Activated CD4-positive, alpha-beta T cell treated with anti-CD3 and anti-CD28 coated beads for 36 hours (primary cell): ENCODE results near the gene KRT82. TPM values are rescaled to one million over a fixed set of nuclear protein-coding genes. Genes with fewer than 3 reads are reported as not detected.
"Not testable (repeated sequence)": the region's sequence is repeated elsewhere in the genome, so short reads cannot be mapped to it uniquely, and the experiment has no call there.

Experiments used
- ATAC-seq: fragments of 200-7000 bp; cut with Tn5 transposase; one replicate; pipeline ENCODE4 v1.10.0; 2021; ENCODE audit warnings: mild to moderate bottlenecking, moderate library complexity
- CTCF ChIA-PET: fragments of 350-600 bp; sonication (Branson Sonifier 250); formaldehyde crosslinking; loops from one replicate; lab custom pipeline; 2021; ENCODE audit warnings: antibody characterized with exemption; lab: Charles Lee
- POLR2A ChIA-PET: fragments of 350-600 bp; sonication (Branson Sonifier 250); formaldehyde crosslinking; loops from one replicate; lab custom pipeline; 2021; ENCODE audit warnings: antibody characterized with exemption, inconsistent platforms; lab: Charles Lee
- DNase-seq: peaks from one replicate; pipeline ENCODE4 v3.0.0-alpha.2; 2020
- H3K27ac Mint-ChIP-seq: one replicate; pipeline ENCODE4 v1.8.0; 2021; ENCODE audit warnings: mixed read lengths
- H3K27me3 Mint-ChIP-seq: one replicate; pipeline ENCODE4 v1.8.0; 2021; ENCODE audit warnings: mixed read lengths
- H3K36me3 Mint-ChIP-seq: one replicate; pipeline ENCODE4 v1.8.0; 2021; ENCODE audit warnings: low read depth, mixed read lengths
- H3K4me1 Mint-ChIP-seq: one replicate; pipeline ENCODE4 v1.8.0; 2021; ENCODE audit warnings: mixed read lengths
- H3K4me3 Mint-ChIP-seq: one replicate; pipeline ENCODE4 v1.8.0; 2021; ENCODE audit warnings: mild to moderate bottlenecking, moderate library complexity, mixed read lengths
- H3K9me3 Mint-ChIP-seq: one replicate; pipeline ENCODE4 v1.8.0; 2021; ENCODE audit warnings: low read depth, mixed read lengths
- intact Hi-C, 2 experiments: fragments of 100-400 bp; cut with DNase I in 1 of 2; cut with micrococcal nuclease in 1 of 2; formaldehyde crosslinking; loops; one replicate each; pipeline versions ENCODE4 v1.14.2 to v1.15.1; 2022 to 2024; cut with DNase I, micrococcal nuclease
- total RNA-seq, 2 experiments: library from RNA; stranded (reverse); gene quantifications; one replicate each; pipeline ENCODE4 v1.2.3, GENCODE V29; 2021

Gene KRT82
- total RNA-seq, 2 experiments from 2014 or later: not detected

DNA sequence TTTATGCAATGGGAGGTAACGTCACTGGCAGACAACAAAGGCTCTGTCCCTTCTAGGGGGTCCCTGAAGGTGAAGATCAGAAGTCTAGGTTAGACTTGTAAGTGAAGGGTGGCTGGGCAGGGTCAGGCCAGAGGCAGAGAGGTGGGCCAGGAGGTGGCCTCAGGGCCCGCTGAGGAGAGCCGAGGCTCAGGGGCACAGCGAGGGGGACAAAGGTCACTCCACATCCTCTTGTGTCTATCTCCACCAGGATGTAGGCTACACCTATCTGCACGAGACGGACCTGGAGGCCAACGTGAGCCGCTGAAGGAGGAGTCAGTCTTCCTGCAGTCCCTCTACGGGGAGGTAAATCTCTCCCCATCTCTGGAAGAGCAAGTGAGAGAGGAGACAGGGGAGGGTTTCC, 59.1 kb downstream of the KRT82 start:
- no peak for ATAC-seq
- Mint-ChIP-seq H3K36me3 (no peaks in the 10 kb centered on the region), H3K27me3 (peaks cover 6% of the 10 kb centered on the region), H3K27ac (no peak overlapping the region), H3K4me3 (no peak overlapping the region), H3K9me3 (no peaks in the 10 kb centered on the region), H3K4me1 (peaks cover 9% of the 10 kb centered on the region)
- ChIA-PET CTCF (no interaction called here), POLR2A (no interaction called here)
- intact Hi-C loops: no loop called here
- DNase-seq: no peak

DNA sequence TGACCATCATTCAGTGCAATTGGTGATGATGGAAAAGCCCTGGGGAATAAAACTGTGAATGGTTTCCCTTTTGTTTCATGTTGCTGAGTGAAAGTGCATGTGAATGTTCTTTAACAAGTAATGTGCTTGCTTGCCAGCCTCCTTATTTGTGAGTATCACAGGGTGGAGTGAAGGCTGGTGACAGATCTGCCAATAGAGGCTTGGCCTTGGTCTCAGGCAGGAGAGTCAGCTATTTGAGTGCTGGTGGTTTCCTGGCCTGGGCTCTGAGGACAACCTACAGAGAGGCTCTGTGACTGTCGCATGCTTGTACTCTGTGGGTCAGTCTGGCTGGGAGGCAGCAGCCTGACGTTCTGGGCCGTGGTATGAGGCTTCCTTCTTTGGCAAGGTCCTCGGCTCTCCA, 59.5 kb downstream of the KRT82 start:
- Mint-ChIP-seq H3K4me1 (peaks cover 5% of the 10 kb centered on the region), H3K27ac (no peak overlapping the region), H3K36me3 (no peaks in the 10 kb centered on the region), H3K4me3 (no peak overlapping the region), H3K27me3 (peaks cover 6% of the 10 kb centered on the region), H3K9me3 (no peaks in the 10 kb centered on the region)
- ChIA-PET POLR2A (no interaction called here), CTCF (interaction anchor here (0.6 to 1.4 kb wide), 2 partner anchors 11 to 67 kb away, joined by 3 read pairs; no protein-coding TSS in a partner anchor)
- intact Hi-C loops: no loop called here
- ATAC-seq: no peak
- no peak for DNase-seq

GRCh38 chr12:52345041-52345440, 61.1 kb downstream of the KRT82 start:
- POLR2A ChIA-PET, H3K36me3 Mint-ChIP-seq, H3K27me3 Mint-ChIP-seq, H3K4me3 Mint-ChIP-seq, H3K9me3 Mint-ChIP-seq, H3K27ac Mint-ChIP-seq, intact Hi-C loops, H3K4me1 Mint-ChIP-seq, ATAC-seq, DNase-seq: not testable (repeated sequence)
- CTCF ChIA-PET: interaction anchor here (0.6 to 1.5 kb wide), 4 partner anchors 17 to 187 kb away, joined by 3 to 5 read pairs (median 3); no protein-coding TSS in a partner anchor

DNA sequence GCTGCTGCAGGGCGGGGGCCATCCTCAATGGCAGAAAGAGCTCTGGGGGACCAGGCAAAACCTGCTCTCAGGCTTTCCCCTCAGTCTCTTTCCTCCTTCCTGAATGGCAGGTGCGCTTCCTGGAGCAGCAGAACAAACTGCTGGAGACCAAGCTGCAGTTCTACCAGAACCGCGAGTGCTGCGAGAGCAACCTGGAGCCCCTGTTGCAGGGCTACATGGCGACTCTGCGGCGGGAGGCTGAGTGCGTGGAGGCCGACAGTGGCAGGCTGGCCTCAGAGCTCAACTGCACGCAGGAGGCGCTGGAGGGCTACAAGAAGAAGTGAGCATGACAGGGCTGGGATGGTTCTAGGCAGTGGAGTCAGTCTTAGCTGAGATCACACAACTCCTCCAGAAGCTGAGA, 62.0 kb downstream of the KRT82 start:
- no peaks in the 10 kb centered on the region for H3K4me1 Mint-ChIP-seq
- H3K27me3 Mint-ChIP-seq: peaks cover 6% of the 10 kb centered on the region
- CTCF ChIA-PET: interaction anchor here (1.0 to 1.5 kb wide), 4 partner anchors 16 to 150 kb away, joined by 3 to 5 read pairs (median 3); no protein-coding TSS in a partner anchor
- no peak overlapping the region for H3K27ac Mint-ChIP-seq
- ATAC-seq (no peak), DNase-seq (no peak)
- POLR2A ChIA-PET: interaction anchor here (0.6 kb wide), 1 partner anchor 24 kb away, joined by 3 read pairs; no protein-coding TSS in a partner anchor
- intact Hi-C loops: no loop called here
- H3K36me3 Mint-ChIP-seq: no peaks in the 10 kb centered on the region
- no peaks in the 10 kb centered on the region for H3K9me3 Mint-ChIP-seq
- no peak overlapping the region for H3K4me3 Mint-ChIP-seq

Other genes with a start within 250 kb of the KRT82 start
- not detected for gene KRT80, start 214.3 kb downstream of the KRT82 start, total RNA-seq
- 1 to 10 TPM; 3.4 to 3.9 TPM for gene KRT7, start 173.1 kb downstream of the KRT82 start, total RNA-seq
- gene KRT86, start 131.7 kb downstream of the KRT82 start, total RNA-seq: not detected
- not detected for gene KRT81, start 114.8 kb downstream of the KRT82 start, total RNA-seq
- not detected for gene KRT83, start 84.9 kb downstream of the KRT82 start, total RNA-seq
- gene KRT85, start 38.9 kb downstream of the KRT82 start, total RNA-seq: not detected
- gene KRT84, start 20.7 kb downstream of the KRT82 start, total RNA-seq: not detected
- not detected for gene KRT75, start 28.0 kb upstream of the KRT82 start, total RNA-seq
- gene KRT6B, start 45.8 kb upstream of the KRT82 start, total RNA-seq: not detected
- not detected for gene KRT6C, start 67.5 kb upstream of the KRT82 start, total RNA-seq
- gene KRT6A, start 86.9 kb upstream of the KRT82 start, total RNA-seq: not detected
- not detected for gene KRT5, start 114.1 kb upstream of the KRT82 start, total RNA-seq
- gene KRT71, start 146.8 kb upstream of the KRT82 start, total RNA-seq: not detected
- gene KRT74, start 167.5 kb upstream of the KRT82 start, total RNA-seq: not detected
- 1 to 10 TPM; 3.2 TPM for gene KRT72, start 195.1 kb upstream of the KRT82 start, total RNA-seq
- 1 to 10 TPM; 1.7 to 1.9 TPM for gene KRT73, start 212.2 kb upstream of the KRT82 start, total RNA-seq
- not detected for gene KRT2, start 245.9 kb upstream of the KRT82 start, total RNA-seq